HG02981 (cell line): ENCODE data around the gene ADAMTSL1.
"Not testable (repeated sequence)": the region's sequence is repeated elsewhere in the genome, so short reads cannot be mapped to it uniquely, and the experiment has no call there.

Source experiments
- ATAC-seq: cut with Tn5 transposase; IDR thresholded peaks from one replicate; pipeline ENCODE4 v1.9.1; 2021; ENCODE audit warnings: mild to moderate bottlenecking, moderate library complexity; ENCODE audit not compliant: unreplicated experiment

Gene ADAMTSL1

GRCh38 chr9:18920141-18921084, 446.5 kb downstream of the ADAMTSL1 start:
- no peak for ATAC-seq

- no peak for ATAC-seq
Observed at GRCh38 chr9:18921366-18922075, 447.6 kb downstream of the ADAMTSL1 start.

GRCh38 chr9:18922161-18922885, 448.4 kb downstream of the ADAMTSL1 start:
- no peak for ATAC-seq

GRCh38 chr9:18923167-18923566, 449.2 kb downstream of the ADAMTSL1 start:
- ATAC-seq: no peak

GRCh38 chr9:18923671-18924430, 449.9 kb downstream of the ADAMTSL1 start:
- ATAC-seq: no peak

GRCh38 chr9:18925880-18926279, 451.9 kb downstream of the ADAMTSL1 start:
- ATAC-seq: no peak

- no peak for ATAC-seq
Observed at GRCh38 chr9:18926513-18926912, 452.6 kb downstream of the ADAMTSL1 start.

GRCh38 chr9:18928711-18929110, 454.8 kb downstream of the ADAMTSL1 start:
- ATAC-seq: no peak

GRCh38 chr9:18930611-18931010, 456.7 kb downstream of the ADAMTSL1 start:
- not testable (repeated sequence) for ATAC-seq

- ATAC-seq: no peak
Observed at GRCh38 chr9:18935541-18935940, 461.6 kb downstream of the ADAMTSL1 start.

- ATAC-seq: no peak
Observed at GRCh38 chr9:18936094-18936871, 462.3 kb downstream of the ADAMTSL1 start.

- ATAC-seq: no peak
Observed at GRCh38 chr9:18939943-18940342, 466.0 kb downstream of the ADAMTSL1 start.

- ATAC-seq: no peak
Observed at GRCh38 chr9:18941060-18941740, 467.2 kb downstream of the ADAMTSL1 start.

- no peak for ATAC-seq
Observed at GRCh38 chr9:18942801-18943200, 468.8 kb downstream of the ADAMTSL1 start.

- no peak for ATAC-seq
Observed at GRCh38 chr9:18947892-18948339, 474.0 kb downstream of the ADAMTSL1 start.

GRCh38 chr9:18951936-18952335, 478.0 kb downstream of the ADAMTSL1 start:
- no peak for ATAC-seq

GRCh38 chr9:18955626-18956025, 481.7 kb downstream of the ADAMTSL1 start:
- ATAC-seq: no peak
